GM21529 (cell line): ENCODE measurements around the gene AP3D1.

Experiments used
- ATAC-seq: cut with Tn5 transposase; IDR thresholded peaks from one replicate; pipeline ENCODE4 v1.9.1; 2021; ENCODE audit not compliant: unreplicated experiment

AP3D1 gene

DNA sequence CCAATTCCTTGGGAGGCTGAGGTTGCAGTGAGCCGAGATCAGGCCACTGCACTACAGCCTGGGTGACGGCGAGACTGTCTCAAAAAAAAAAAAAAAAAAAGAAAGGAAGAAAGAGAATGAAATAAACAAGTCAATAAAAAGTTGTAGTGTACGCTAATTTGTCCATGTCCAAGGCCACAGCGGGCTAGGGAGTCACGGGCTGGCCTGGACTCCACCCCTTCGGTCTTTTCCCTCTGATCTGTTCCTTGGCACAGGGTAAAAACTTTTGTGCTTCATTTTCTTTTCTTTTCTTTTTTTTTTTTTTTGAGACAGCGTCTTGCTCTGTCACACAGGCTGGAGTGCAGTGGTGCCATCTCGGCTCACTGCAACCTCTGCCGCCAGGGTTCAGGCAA lies 80.9 kb downstream of the AP3D1 start:
- no peak for ATAC-seq

GRCh38 chr19:2064788-2065524 lies 86.4 kb downstream of the AP3D1 start:
- ATAC-seq, result no peak

DNA sequence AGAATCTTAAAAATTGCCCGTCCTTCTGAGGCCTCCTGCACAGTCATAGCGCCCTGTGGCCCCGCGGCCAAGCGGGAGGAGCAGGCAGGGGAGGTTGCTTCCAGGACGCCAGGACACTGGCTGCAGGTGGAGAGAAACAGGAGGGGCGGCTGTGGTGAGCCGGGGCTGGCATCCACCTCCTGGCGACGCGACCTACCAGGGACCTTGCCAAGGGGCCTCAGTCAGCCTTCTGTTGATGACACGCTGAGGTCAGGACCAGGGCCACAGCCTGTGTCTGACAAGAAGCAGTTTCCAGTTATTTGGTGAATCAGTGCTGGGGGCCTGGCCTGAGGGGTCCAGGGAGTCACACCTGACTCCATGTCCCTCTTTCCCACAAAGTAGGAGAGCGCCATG lies 87.0 kb downstream of the AP3D1 start:
- no peak for ATAC-seq

DNA sequence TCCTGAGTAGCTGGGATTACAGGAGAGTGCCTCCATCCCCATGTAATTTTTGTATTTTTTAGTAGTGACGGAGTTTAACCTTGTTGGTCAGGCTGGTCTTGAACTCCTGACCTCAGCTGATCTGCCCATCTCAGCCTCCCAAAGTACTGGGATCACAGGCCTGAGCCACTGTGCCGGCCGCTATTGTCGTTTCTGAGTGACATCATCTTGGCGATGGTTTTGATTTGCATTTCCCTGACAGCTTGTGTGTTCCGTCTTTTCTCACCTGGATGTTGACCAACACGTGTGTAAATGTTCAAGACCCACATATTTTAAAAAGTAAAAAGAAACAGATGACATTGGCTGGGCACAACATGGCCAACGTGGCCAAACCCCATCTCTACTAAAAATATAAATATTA lies 87.5 kb downstream of the AP3D1 start:
- no peak for ATAC-seq

GRCh38 chr19:2062770-2063169 lies 88.6 kb downstream of the AP3D1 start:
- ATAC-seq, result no peak

GRCh38 chr19:2062389-2062729 lies 89.0 kb downstream of the AP3D1 start:
- ATAC-seq, result no peak

GRCh38 chr19:2061495-2062388 lies 89.6 kb downstream of the AP3D1 start:
- peak; percentile 66 for ATAC-seq

DNA sequence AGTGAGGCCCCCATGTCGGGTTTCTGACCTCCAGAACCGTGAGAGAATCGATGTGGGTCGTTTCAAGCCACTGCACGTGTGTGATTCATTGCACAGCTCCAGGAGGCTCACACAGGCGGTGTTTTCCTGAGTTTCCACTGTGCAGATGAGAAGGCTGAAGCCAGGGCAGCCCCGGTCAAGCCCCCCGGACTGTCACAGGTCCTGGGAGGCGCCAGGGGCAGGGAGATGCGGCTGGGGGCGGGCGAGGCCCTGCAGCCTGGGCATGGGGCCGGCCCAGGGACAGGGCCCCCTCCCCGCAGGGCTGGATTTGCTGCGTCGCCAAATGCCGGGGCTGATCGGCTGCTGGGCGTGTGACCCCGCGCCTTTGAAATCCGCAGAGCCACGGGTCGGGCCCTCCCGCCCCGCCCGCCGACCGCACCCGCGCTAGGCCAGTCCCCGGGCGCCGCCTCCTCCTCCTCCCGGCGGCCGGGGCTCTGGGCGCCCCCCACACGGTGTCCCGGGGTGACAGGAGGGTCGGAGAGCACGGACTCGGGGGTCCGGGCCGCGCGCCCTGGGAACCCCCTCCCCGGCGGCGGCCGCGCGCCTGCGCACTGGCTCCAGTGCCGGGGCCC lies 90.4 kb downstream of the AP3D1 start:
- ATAC-seq, result peak; percentile 22

- ATAC-seq, result no peak
Measured at GRCh38 chr19:2059422-2060201, 91.8 kb downstream of the AP3D1 start.

DNA sequence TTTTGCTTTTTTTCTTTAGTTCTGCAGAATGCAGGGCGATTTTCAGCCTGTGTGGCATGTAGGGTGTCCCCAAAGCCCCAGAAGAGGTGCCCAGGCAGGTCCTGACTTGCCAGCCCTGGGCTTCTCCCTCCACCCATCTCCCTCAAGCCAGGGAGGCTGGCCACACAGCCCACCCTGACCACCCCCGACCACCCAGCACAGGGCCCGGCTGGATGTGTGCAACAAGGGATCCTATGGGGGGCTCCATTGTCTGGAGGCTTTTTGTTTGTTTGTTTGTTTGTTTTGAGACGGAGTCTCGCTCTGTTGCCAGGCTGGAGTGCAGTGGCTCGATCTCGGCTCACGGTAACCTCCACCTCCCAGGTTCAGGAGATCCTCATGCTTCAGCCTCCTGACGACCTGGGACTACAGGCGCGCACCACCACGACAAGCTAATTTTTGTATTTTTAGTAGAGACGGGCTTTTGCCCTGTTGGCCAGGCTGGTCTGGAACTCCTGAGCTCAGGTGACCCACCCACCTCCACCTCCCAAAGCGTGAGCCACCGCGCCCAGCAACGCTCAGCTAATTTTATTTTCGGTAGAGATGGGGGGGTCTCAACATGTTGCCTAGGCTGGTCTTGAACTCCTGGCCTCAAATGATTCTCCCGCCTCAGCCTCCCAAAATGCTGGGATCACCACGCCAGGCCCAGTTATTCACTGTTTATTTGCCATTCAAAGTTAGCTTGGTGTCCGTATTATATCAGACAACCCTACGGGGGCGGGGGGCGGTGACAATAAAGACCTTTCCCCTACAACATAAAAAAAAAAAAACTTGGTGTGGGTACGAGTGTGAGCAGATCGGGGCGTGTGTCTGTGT lies 92.6 kb downstream of the AP3D1 start:
- no peak for ATAC-seq

GRCh38 chr19:2057484-2058469 lies 93.6 kb downstream of the AP3D1 start:
- ATAC-seq, result no peak

- ATAC-seq, result no peak
Measured at GRCh38 chr19:2056837-2057192, 94.6 kb downstream of the AP3D1 start.

GRCh38 chr19:2055931-2056836 lies 95.2 kb downstream of the AP3D1 start:
- no peak for ATAC-seq

DNA sequence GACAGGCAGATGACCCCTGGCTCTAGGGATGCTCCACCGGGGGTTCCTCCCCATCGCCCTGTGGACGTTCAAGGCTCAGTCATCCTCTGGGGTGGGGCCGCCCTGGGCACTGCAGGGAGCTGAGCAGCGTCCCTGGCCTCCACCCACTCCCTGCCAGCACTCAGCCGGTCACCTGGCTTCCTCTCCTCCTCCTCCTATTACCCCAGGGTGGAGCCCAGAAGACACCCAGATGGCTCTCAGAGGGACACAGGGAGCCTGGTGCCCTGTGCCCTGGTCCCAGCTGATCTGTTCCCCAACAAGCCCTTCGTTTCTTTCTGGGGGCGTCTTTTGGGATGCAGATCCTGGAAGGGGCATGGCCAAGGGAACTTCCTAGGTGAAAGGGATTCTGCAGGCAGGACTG lies 96.6 kb downstream of the AP3D1 start:
- no peak for ATAC-seq

- no peak for ATAC-seq
Measured at GRCh38 chr19:2053601-2054389, 97.6 kb downstream of the AP3D1 start.

- no peak for ATAC-seq
Measured at GRCh38 chr19:2051773-2052704, 99.3 kb downstream of the AP3D1 start.
